CD8-positive, alpha-beta memory T cell (primary cell): ENCODE data around the gene DST. TPM values are rescaled to one million over a fixed set of nuclear protein-coding genes. Genes with fewer than 3 reads are reported as not detected.

Experiments
- CTCF ChIA-PET: fragments of 350-600 bp; sonication (Branson Sonifier 250); formaldehyde crosslinking; loops from one replicate; lab custom pipeline; 2021; ENCODE audit warnings: antibody characterized with exemption; lab: Charles Lee
- POLR2A ChIA-PET: fragments of 350-600 bp; sonication (Branson Sonifier 250); formaldehyde crosslinking; loops from one replicate; lab custom pipeline; 2021; ENCODE audit warnings: antibody characterized with exemption; lab: Charles Lee
- DNase-seq, 5 donors: peaks; one replicate each; pipeline versions ENCODE4 v3.0.0 to v3.0.0-alpha.2; 2020 to 2022; ENCODE audit warnings: mixed read lengths in 1 of 5
- H3K27ac ChIP-seq: one replicate; pipeline ENCODE4 v1.7.0; 2013; ENCODE audit warnings: low read depth, mild to moderate bottlenecking, low read length, moderate library complexity
- H3K27me3 ChIP-seq: 2 replicates; pipeline ENCODE4 v1.7.0; 2013; ENCODE audit warnings: low read length, mild to moderate bottlenecking; ENCODE audit not compliant: insufficient read depth, poor library complexity, severe bottlenecking
- H3K36me3 ChIP-seq: 2 replicates; pipeline ENCODE4 v1.7.0; 2013; ENCODE audit warnings: mild to moderate bottlenecking, low read length, moderate library complexity; ENCODE audit not compliant: insufficient read depth
- H3K4me1 ChIP-seq: 2 replicates; pipeline ENCODE4 v1.7.0; 2013; ENCODE audit warnings: mild to moderate bottlenecking, low read length, moderate library complexity; ENCODE audit not compliant: insufficient read depth
- H3K4me3 ChIP-seq: 2 replicates; pipeline ENCODE4 v1.7.0; 2013; ENCODE audit warnings: mild to moderate bottlenecking, low read length
- H3K9me3 ChIP-seq: 2 replicates; pipeline ENCODE4 v1.7.0; 2013; ENCODE audit warnings: mild to moderate bottlenecking, low read length
- H3K27ac Mint-ChIP-seq, 8 donors: one replicate each; pipeline ENCODE4 v1.8.0; 2020 to 2021; ENCODE audit warnings: mixed read lengths in 8 of 8, mild to moderate bottlenecking in 6 of 8, inconsistent platforms in 3 of 8, moderate library complexity in 3 of 8
- H3K27me3 Mint-ChIP-seq, 2 donors: one replicate each; pipeline ENCODE4 v1.8.0; 2020 to 2021; ENCODE audit warnings: mixed read lengths in 2 of 2, mild to moderate bottlenecking in 1 of 2, moderate library complexity in 1 of 2
- H3K36me3 Mint-ChIP-seq, 3 donors: one replicate each; pipeline ENCODE4 v1.8.0; 2020 to 2021; ENCODE audit warnings: mixed read lengths in 3 of 3, inconsistent platforms in 1 of 3, mild to moderate bottlenecking in 1 of 3
- H3K4me1 Mint-ChIP-seq, 3 donors: one replicate each; pipeline ENCODE4 v1.8.0; 2020 to 2021; ENCODE audit warnings: mixed read lengths in 3 of 3, inconsistent platforms in 1 of 3, mild to moderate bottlenecking in 1 of 3
- H3K4me3 Mint-ChIP-seq, 7 donors: one replicate each; pipeline ENCODE4 v1.8.0; 2020 to 2021; ENCODE audit warnings: mixed read lengths in 7 of 7, mild to moderate bottlenecking in 6 of 7, moderate library complexity in 4 of 7, inconsistent platforms in 2 of 7
- H3K9me3 Mint-ChIP-seq, 5 donors: one replicate each; pipeline ENCODE4 v1.8.0; 2020 to 2022; ENCODE audit warnings: mixed read lengths in 5 of 5, mild to moderate bottlenecking in 3 of 5, moderate library complexity in 2 of 5, inconsistent platforms in 1 of 5
- polyA plus RNA-seq: library from polyadenylated mRNA; unstranded; fragments of 300-500 nt; fragmentation: Illumina TruSeq; gene quantifications from one replicate; pipeline ENCODE4 v1.2.3, GENCODE V29; 2021
- total RNA-seq, 2 experiments: library from RNA; stranded (reverse); gene quantifications; one replicate each; pipeline ENCODE4 v1.2.3, GENCODE V29; 2021

DST gene
- total and polyA plus RNA-seq, 3 experiments from 2014 or later: 0.95 to 1.9 (median 1.7) TPM

GRCh38 chr6:56650191-56650590 lies 7.5 kb upstream of the DST start:
- CTCF ChIA-PET: no interaction called here
- H3K9me3 Mint-ChIP-seq: no peaks in the 10 kb centered on the region
- POLR2A ChIA-PET: no interaction called here

GRCh38 chr6:56649782-56650181 lies 7.1 kb upstream of the DST start:
- H3K36me3 ChIP-seq: no peaks in the 10 kb centered on the region
- no peaks in the 10 kb centered on the region for H3K4me1 ChIP-seq
- ChIA-PET POLR2A (no interaction called here), CTCF (no interaction called here)
- no peaks in the 10 kb centered on the region for H3K9me3 ChIP-seq
- no peak overlapping the region for H3K27ac Mint-ChIP-seq
- H3K27ac ChIP-seq: no peak overlapping the region
- no peaks in the 10 kb centered on the region for H3K4me1 Mint-ChIP-seq
- no peaks in the 10 kb centered on the region for H3K36me3 Mint-ChIP-seq
- H3K27me3 ChIP-seq: no peaks in the 10 kb centered on the region
- no peak overlapping the region for H3K4me3 Mint-ChIP-seq
- peaks cover 0 to 3% of the 10 kb centered on the region in 2 donors for H3K27me3 Mint-ChIP-seq
- H3K4me3 ChIP-seq: no peak overlapping the region
- DNase-seq: no peak
- no peaks in the 10 kb centered on the region for H3K9me3 Mint-ChIP-seq

More at GRCh38 chr6:56650191-56650590, 7.5 kb upstream of the DST start:
- Histone ChIP-seq H3K27ac (no peak overlapping the region), H3K9me3 (no peaks in the 10 kb centered on the region), H3K27me3 (no peaks in the 10 kb centered on the region), H3K4me3 (no peak overlapping the region), H3K36me3 (no peaks in the 10 kb centered on the region), H3K4me1 (no peaks in the 10 kb centered on the region)
- H3K4me3 Mint-ChIP-seq: no peak overlapping the region
- no peaks in the 10 kb centered on the region for H3K36me3 Mint-ChIP-seq
- DNase-seq: no peak
- H3K27ac Mint-ChIP-seq: no peak overlapping the region
- H3K27me3 Mint-ChIP-seq: peaks cover 0 to 3% of the 10 kb centered on the region in 2 donors
- H3K4me1 Mint-ChIP-seq: no peaks in the 10 kb centered on the region

- no peaks in the 10 kb centered on the region for H3K9me3 Mint-ChIP-seq
- POLR2A ChIA-PET: no interaction called here
- H3K36me3 Mint-ChIP-seq: no peaks in the 10 kb centered on the region
- H3K4me1 Mint-ChIP-seq: no peaks in the 10 kb centered on the region
- Histone ChIP-seq H3K36me3 (no peaks in the 10 kb centered on the region), H3K27me3 (no peaks in the 10 kb centered on the region), H3K27ac (no peak overlapping the region), H3K4me3 (no peak overlapping the region), H3K9me3 (no peaks in the 10 kb centered on the region), H3K4me1 (no peaks in the 10 kb centered on the region)
- no peak for DNase-seq
- CTCF ChIA-PET: no interaction called here
- peaks cover 0 to 3% of the 10 kb centered on the region in 2 donors for H3K27me3 Mint-ChIP-seq
- no peak overlapping the region for H3K27ac Mint-ChIP-seq
- H3K4me3 Mint-ChIP-seq: no peak overlapping the region
Observed at GRCh38 chr6:56649053-56649769, 6.5 kb upstream of the DST start.

- ChIA-PET POLR2A (no interaction called here), CTCF (no interaction called here)
- H3K9me3 ChIP-seq: no peaks in the 10 kb centered on the region
- H3K9me3 Mint-ChIP-seq: no peaks in the 10 kb centered on the region
- H3K4me3 Mint-ChIP-seq: no peak overlapping the region
- no peaks in the 10 kb centered on the region for H3K36me3 ChIP-seq
- peaks cover 0 to 3% of the 10 kb centered on the region in 2 donors for H3K27me3 Mint-ChIP-seq
- no peak overlapping the region for H3K27ac Mint-ChIP-seq
- no peaks in the 10 kb centered on the region for H3K27me3 ChIP-seq
- no peaks in the 10 kb centered on the region for H3K4me1 Mint-ChIP-seq
- H3K27ac ChIP-seq: no peak overlapping the region
- no peaks in the 10 kb centered on the region for H3K36me3 Mint-ChIP-seq
- no peak overlapping the region for H3K4me3 ChIP-seq
- DNase-seq: no peak
- H3K4me1 ChIP-seq: no peaks in the 10 kb centered on the region
Observed at GRCh38 chr6:56647172-56647762, 4.6 kb upstream of the DST start.

- H3K27ac ChIP-seq: no peak overlapping the region
- H3K36me3 Mint-ChIP-seq: no peaks in the 10 kb centered on the region
- H3K27ac Mint-ChIP-seq: no peak overlapping the region
- H3K9me3 ChIP-seq: no peaks in the 10 kb centered on the region
- ChIA-PET CTCF (no interaction called here), POLR2A (no interaction called here)
- H3K27me3 ChIP-seq: no peaks in the 10 kb centered on the region
- H3K4me3 ChIP-seq: no peak overlapping the region
- H3K9me3 Mint-ChIP-seq: no peaks in the 10 kb centered on the region
- no peaks in the 10 kb centered on the region for H3K4me1 ChIP-seq
- no peak overlapping the region for H3K4me3 Mint-ChIP-seq
- no peak for DNase-seq
- H3K36me3 ChIP-seq: no peaks in the 10 kb centered on the region
- H3K27me3 Mint-ChIP-seq: no peaks in the 10 kb centered on the region
- no peaks in the 10 kb centered on the region for H3K4me1 Mint-ChIP-seq
Observed at GRCh38 chr6:56644366-56644765, 1.7 kb upstream of the DST start.

GRCh38 chr6:56643379-56644089 lies 845 bp upstream of the DST start:
- Histone ChIP-seq H3K4me1 (no peaks in the 10 kb centered on the region), H3K4me3 (no peak overlapping the region), H3K36me3 (no peaks in the 10 kb centered on the region), H3K27me3 (no peaks in the 10 kb centered on the region), H3K9me3 (no peaks in the 10 kb centered on the region), H3K27ac (no peak overlapping the region)
- no peaks in the 10 kb centered on the region for H3K27me3 Mint-ChIP-seq
- H3K4me3 Mint-ChIP-seq: no peak overlapping the region
- H3K27ac Mint-ChIP-seq: no peak overlapping the region
- POLR2A ChIA-PET: no interaction called here
- no peaks in the 10 kb centered on the region for H3K9me3 Mint-ChIP-seq
- no peaks in the 10 kb centered on the region for H3K36me3 Mint-ChIP-seq
- no peaks in the 10 kb centered on the region for H3K4me1 Mint-ChIP-seq
- CTCF ChIA-PET: no interaction called here
- DNase-seq: no peak

GRCh38 chr6:56640374-56640773 lies 2.3 kb downstream of the DST start:
- Mint-ChIP-seq H3K36me3 (no peaks in the 10 kb centered on the region), H3K4me1 (no peaks in the 10 kb centered on the region), H3K4me3 (no peak overlapping the region), H3K27ac (no peak overlapping the region), H3K9me3 (no peaks in the 10 kb centered on the region), H3K27me3 (no peaks in the 10 kb centered on the region)
- Histone ChIP-seq H3K36me3 (no peaks in the 10 kb centered on the region), H3K27me3 (no peaks in the 10 kb centered on the region), H3K4me1 (no peaks in the 10 kb centered on the region), H3K4me3 (no peak overlapping the region), H3K9me3 (no peaks in the 10 kb centered on the region), H3K27ac (no peak overlapping the region)
- CTCF ChIA-PET: no interaction called here
- POLR2A ChIA-PET: no interaction called here
- DNase-seq: no peak

- H3K4me3 ChIP-seq: no peak overlapping the region
- H3K27me3 Mint-ChIP-seq: no peaks in the 10 kb centered on the region
- no peak overlapping the region for H3K27ac ChIP-seq
- H3K9me3 Mint-ChIP-seq: peaks cover 0 to under 1% (median 0%) of the 10 kb centered on the region in 5 donors
- H3K4me1 Mint-ChIP-seq: no peaks in the 10 kb centered on the region
- H3K36me3 Mint-ChIP-seq: no peaks in the 10 kb centered on the region
- CTCF ChIA-PET: no interaction called here
- H3K36me3 ChIP-seq: no peaks in the 10 kb centered on the region
- H3K4me1 ChIP-seq: no peaks in the 10 kb centered on the region
- POLR2A ChIA-PET: no interaction called here
- H3K27ac Mint-ChIP-seq: no peak overlapping the region
- H3K9me3 ChIP-seq: no peaks in the 10 kb centered on the region
- H3K4me3 Mint-ChIP-seq: no peak overlapping the region
- no peak for DNase-seq
- H3K27me3 ChIP-seq: no peaks in the 10 kb centered on the region
Observed at GRCh38 chr6:56638760-56639159, 3.9 kb downstream of the DST start.
